GM10847 (cell line): ENCODE measurements around the gene SRA1.

ENCODE experiments used
- POLR2A ChIP-seq: IDR thresholded peaks from 2 replicates; pipeline ENCODE4 v1.6.1; 2011; ENCODE audit not compliant: insufficient read length; ENCODE audit errors: extremely low read depth

The SRA1 gene

GRCh38 chr5:140546851-140547507 is 10.3 kb downstream of the SRA1 start:
- TF ChIP-seq POLR2A = no peak

DNA sequence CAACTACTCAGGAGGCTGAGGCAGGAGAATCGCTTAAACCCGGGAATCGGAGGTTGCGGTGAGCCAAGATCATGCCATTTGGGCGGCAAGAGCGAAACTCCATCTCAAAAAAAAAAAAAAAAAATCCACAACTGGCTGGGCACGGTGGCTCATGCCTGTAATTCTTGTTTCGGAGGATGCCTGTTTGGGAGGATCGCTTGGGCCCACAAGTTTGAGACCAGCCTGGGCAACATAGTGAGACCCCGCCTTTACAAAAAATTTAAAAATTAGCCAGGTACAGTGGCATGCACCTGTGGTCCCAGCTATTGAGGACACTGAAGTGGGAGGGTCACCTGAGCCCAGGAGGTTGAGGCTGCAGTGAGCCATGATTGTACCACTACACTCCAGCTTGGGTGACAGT is 11.7 kb downstream of the SRA1 start:
- no peak for TF ChIP-seq POLR2A

DNA sequence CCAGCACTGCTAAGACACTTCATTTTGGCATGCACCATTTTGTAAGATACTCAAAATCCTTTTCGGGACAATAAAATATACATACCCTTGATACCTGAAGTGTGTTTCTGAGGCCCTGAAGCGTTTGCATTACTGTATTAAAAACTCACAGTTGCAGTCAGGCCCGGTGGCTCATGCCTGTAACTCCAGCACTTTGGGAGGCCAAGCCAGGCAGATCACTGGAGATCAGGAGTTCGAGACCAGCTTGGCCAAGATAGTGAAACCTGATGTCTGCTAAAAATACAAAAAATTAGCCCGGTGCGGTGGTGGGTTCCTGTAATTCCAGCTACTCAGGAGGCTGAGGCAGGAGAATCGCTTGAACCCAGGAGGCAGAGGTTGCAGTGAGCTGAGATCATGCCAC is 12.3 kb downstream of the SRA1 start:
- TF ChIP-seq POLR2A = no peak

DNA sequence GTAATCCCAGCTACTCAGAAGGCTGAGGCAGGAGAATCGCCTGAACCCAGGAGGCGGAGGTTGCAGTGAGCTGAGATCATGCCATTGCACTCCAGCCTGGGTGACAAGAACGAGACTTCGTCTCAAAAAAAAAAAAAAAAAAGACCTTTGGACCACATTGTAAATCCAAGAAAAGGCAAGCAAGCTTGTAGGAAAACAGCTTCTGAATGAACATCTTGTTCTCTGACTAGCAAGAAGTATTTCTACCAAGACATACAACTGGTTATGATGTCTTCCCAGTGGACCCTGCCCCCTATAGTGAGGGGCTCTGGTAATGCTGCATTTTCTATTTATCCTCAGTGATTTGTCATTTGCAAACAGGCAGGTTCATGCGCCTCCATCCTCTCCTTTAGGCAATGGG is 14.3 kb downstream of the SRA1 start:
- TF ChIP-seq POLR2A = no peak

- TF ChIP-seq POLR2A = no peak
Measured at GRCh38 chr5:140540227-140540626, 17.0 kb downstream of the SRA1 start.

GRCh38 chr5:140524003-140524402 is 33.3 kb downstream of the SRA1 start:
- no peak for TF ChIP-seq POLR2A

DNA sequence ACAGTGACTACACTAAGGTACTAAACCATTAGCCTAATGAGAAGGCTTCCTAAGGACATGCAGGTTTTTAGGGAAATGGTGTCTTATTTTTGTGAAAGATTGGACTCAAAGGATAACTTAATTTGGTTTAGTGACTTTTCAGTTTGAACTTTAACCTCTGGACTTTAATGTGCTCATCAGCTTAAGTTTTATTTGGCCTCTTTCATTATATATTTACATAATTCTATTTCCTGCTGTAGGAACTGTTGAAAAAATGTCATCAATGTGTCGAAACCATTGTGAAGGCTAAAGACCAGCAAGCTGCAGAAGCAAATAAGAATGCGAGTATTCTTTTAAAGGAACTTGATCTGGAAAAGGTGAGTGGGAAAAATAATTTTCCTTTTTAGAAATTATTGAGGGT is 44.1 kb downstream of the SRA1 start:
- TF ChIP-seq POLR2A = no peak

DNA sequence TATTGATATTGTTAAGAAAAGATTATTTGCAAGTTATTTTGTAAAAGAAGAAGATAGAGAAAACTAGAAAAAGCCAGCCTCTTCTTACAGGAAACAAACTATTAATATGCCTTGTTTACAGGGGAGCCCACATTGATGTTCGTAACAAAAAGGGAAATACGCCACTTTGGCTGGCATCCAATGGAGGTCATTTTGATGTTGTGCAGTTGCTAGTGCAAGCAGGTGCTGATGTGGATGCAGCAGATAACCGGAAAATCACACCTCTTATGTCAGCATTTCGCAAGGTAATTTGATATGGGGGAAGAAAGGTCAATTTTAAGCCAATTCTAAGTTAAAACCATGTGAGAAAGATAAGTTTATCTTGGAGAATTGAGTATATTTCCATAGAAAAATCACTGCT is 47.4 kb downstream of the SRA1 start:
- TF ChIP-seq POLR2A = no peak

DNA sequence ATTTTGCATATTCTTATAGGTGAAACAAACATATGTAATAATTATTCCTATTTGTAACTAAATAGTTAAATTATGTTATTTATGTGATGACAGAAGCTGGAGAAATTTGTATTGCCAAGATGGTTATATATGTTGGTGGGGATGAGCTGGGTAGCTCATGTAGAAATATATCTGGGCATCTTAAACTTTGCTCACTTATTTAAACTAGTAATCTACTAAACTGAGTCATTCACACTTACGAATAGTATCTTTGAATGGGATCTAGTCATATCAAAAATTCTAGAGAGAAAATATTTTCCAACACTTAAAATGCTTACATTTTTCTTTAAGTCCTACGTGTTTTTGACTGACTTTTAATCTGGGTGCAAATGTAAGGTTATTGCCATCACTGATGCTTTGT is 54.4 kb downstream of the SRA1 start:
- TF ChIP-seq POLR2A = no peak
